HL-60 (cell line): Measurements from ENCODE around the gene EPS15.

Source experiments
- DNase-seq, 2 experiments: peaks; one replicate each; pipeline ENCODE4 v3.0.0-alpha.2; 2010 to 2020; ENCODE audit warnings: low read depth in 1 of 2, low spot score in 1 of 2
- H3K27ac ChIP-seq: fragments of 250-450 bp; sonication (Bioruptor Pico); replicated peaks from 2 replicates; pipeline ENCODE4 v1.5.1; 2020; ENCODE audit warnings: mild to moderate bottlenecking, moderate library complexity
- H3K27me3 ChIP-seq: fragments of 250-450 bp; sonication (Bioruptor Pico); 2 replicates; pipeline ENCODE4 v1.5.1; 2021; ENCODE audit warnings: mild to moderate bottlenecking, moderate library complexity; ENCODE audit not compliant: insufficient read depth, poor library complexity, severe bottlenecking
- H3K4me3 ChIP-seq: replicated peaks from 2 replicates; pipeline ENCODE4 v1.5.1; 2011; ENCODE audit warnings: mild to moderate bottlenecking, control low read depth, low read length; ENCODE audit not compliant: insufficient read depth
- GABPA ChIP-seq: IDR thresholded peaks from 2 replicates; pipeline ENCODE4 v1.6.1; 2012; ENCODE audit warnings: low read depth
- POLR2AphosphoS5 ChIP-seq: IDR thresholded peaks from 2 replicates; pipeline ENCODE4 v1.6.1; 2012; ENCODE audit warnings: low read depth
- SPI1 ChIP-seq: IDR thresholded peaks from 2 replicates; pipeline ENCODE4 v1.6.1; 2012; ENCODE audit warnings: low read depth, mild to moderate bottlenecking, borderline replicate concordance
- long read RNA-seq: library from polyadenylated mRNA; unstranded; transcript quantifications from one replicate; pipeline ENCODE4 v2.0.0, GENCODE V29; 2020
- TF ChIP-seq, protein P1 (sequence below): IDR thresholded peaks from one replicate; pipeline ENCODE4 v1.5.1; 2011; ENCODE audit warnings: low read length, control low read depth, inconsistent platforms; ENCODE audit not compliant: insufficient read depth
- TF ChIP-seq, protein P2 (sequence below): IDR thresholded peaks from 2 replicates; pipeline ENCODE4 v1.6.1; 2012; ENCODE audit warnings: low read depth; ENCODE audit not compliant: insufficient replicate concordance

EPS15 gene
- long read RNA-seq, full-length matches to known transcripts: 113 of 194 reads
- long read RNA-seq, partial matches to known transcripts: 22 of 194 reads
- long read RNA-seq, other reads (novel, unspliced or antisense): 59 of 194 reads

DNA sequence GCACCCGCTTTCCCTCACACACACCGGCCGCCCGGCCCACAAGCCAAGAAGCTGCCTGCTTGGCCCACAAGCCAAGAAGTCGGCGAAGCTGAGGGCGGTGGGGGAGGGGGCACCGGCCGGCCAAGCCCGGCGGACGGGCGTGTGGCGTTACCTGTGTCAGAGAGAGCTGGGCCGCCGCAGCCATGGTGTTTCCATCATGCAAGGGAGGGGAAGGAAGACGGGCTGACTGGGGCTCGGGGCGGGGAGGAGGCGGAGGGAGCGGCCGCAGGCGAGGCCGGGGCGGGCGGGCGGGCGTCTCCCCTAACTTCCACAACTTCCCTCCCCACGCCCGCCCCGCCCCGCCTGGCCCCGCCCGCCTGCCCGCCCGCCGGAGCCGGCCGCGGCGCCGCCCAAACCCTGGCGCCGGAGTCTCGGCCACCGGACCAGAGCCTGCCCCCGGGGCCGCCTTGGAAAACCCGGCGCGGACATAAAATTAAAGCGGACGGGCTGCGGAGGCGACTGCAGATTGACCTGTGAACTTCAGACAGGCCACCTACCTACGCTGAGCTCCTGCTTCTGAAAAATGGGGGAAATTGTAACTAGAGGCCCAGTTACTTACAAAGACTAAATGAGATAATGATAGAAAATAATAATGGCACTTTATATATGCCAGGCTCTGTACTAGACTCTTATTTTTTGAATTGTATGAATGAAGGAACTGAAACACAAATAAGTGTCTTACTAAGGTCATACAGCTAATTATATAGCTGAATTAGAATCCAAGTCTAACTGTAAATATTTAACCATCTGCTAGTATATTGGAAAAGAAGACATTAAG lies at the start of gene EPS15:
Gene EPS15, minus strand, starts transcription at position 219 of the 817 bp plus-strand sequence. Its CDS starts 35 bp downstream, at position 184.
- TF ChIP-seq GABPA: peak; percentile 37; the same call in 1 of the 2 replicates
- no peak for TF ChIP-seq SPI1
- TF ChIP-seq POLR2AphosphoS5: peak; percentile 58; the same call in 1 of the 2 replicates
- H3K27me3 ChIP-seq: no peaks in the 10 kb centered on the region
- peak; percentile 60 to 88 for DNase-seq
- peak within 1 kb of the TSS; percentile 83 for H3K27ac ChIP-seq
- H3K4me3 ChIP-seq: peak within 1 kb of the TSS; percentile 70

DNA sequence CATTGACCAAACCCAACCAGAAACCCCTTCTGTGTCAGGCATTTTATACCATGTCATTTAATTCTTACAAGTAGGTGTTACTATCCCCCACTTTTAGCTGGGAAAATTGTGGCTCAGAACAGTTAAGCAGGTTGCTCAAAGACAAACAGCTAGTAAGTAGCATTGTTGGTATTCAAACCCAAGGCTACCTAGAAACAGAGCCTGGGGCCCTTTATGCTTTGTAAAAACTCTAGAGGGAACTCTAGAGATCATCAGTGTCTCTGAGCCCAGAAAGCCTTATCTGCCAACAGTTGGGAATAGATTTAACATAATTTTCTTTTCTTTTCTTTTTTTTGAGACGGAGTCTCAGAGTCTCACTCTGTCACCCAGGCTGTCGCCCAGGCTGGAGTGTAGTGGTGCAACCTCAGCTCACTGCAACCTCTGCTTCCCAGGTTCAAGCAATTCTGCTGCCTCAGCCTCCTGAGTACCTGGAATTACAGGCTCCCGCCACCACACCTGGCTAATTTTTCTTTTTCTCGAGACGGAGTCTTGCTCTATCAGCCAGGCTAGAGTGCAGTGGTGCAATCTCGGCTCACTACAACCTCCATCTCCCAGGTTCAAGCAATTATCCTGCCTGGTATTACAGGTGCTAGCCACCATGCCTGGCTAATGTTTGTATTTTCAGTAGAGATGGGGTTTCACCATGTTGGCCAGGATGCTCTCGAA lies 49.3 kb upstream of the EPS15 start:
- TF ChIP-seq SPI1: no peak
- TF ChIP-seq, protein P1, sequence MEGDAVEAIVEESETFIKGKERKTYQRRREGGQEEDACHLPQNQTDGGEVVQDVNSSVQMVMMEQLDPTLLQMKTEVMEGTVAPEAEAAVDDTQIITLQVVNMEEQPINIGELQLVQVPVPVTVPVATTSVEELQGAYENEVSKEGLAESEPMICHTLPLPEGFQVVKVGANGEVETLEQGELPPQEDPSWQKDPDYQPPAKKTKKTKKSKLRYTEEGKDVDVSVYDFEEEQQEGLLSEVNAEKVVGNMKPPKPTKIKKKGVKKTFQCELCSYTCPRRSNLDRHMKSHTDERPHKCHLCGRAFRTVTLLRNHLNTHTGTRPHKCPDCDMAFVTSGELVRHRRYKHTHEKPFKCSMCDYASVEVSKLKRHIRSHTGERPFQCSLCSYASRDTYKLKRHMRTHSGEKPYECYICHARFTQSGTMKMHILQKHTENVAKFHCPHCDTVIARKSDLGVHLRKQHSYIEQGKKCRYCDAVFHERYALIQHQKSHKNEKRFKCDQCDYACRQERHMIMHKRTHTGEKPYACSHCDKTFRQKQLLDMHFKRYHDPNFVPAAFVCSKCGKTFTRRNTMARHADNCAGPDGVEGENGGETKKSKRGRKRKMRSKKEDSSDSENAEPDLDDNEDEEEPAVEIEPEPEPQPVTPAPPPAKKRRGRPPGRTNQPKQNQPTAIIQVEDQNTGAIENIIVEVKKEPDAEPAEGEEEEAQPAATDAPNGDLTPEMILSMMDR: no peak
- TF ChIP-seq GABPA: no peak
- TF ChIP-seq, protein P2, sequence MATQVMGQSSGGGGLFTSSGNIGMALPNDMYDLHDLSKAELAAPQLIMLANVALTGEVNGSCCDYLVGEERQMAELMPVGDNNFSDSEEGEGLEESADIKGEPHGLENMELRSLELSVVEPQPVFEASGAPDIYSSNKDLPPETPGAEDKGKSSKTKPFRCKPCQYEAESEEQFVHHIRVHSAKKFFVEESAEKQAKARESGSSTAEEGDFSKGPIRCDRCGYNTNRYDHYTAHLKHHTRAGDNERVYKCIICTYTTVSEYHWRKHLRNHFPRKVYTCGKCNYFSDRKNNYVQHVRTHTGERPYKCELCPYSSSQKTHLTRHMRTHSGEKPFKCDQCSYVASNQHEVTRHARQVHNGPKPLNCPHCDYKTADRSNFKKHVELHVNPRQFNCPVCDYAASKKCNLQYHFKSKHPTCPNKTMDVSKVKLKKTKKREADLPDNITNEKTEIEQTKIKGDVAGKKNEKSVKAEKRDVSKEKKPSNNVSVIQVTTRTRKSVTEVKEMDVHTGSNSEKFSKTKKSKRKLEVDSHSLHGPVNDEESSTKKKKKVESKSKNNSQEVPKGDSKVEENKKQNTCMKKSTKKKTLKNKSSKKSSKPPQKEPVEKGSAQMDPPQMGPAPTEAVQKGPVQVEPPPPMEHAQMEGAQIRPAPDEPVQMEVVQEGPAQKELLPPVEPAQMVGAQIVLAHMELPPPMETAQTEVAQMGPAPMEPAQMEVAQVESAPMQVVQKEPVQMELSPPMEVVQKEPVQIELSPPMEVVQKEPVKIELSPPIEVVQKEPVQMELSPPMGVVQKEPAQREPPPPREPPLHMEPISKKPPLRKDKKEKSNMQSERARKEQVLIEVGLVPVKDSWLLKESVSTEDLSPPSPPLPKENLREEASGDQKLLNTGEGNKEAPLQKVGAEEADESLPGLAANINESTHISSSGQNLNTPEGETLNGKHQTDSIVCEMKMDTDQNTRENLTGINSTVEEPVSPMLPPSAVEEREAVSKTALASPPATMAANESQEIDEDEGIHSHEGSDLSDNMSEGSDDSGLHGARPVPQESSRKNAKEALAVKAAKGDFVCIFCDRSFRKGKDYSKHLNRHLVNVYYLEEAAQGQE: no peak
- no peak for TF ChIP-seq POLR2AphosphoS5
- no peak for DNase-seq
- no peak overlapping the region for H3K27ac ChIP-seq
- no peaks in the 10 kb centered on the region for H3K27me3 ChIP-seq
- H3K4me3 ChIP-seq: no peak overlapping the region

DNA sequence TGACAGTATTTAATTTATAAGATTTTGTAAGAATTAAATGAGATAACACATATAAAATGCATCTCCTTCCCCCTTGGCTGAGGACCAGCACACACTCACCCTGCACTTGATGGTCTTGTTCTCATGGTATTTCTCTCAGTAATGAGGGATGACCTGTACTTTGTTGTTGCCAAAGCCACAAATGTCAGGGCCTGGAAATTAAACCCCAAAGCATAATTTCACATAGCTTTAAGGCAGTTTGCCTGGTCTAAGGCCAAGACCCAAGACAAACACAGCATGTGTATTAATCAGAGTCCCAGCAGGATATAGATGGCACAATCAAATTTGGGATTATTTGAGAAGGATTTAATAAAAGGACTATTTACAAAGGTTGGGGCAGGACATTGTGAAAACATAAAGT lies 48.6 kb upstream of the EPS15 start:
- no peak for DNase-seq
- TF ChIP-seq GABPA: no peak
- TF ChIP-seq, protein P1: no peak
- TF ChIP-seq, protein P2: no peak
- no peak for TF ChIP-seq SPI1
- no peak for TF ChIP-seq POLR2AphosphoS5
- H3K27ac ChIP-seq: no peak overlapping the region

DNA sequence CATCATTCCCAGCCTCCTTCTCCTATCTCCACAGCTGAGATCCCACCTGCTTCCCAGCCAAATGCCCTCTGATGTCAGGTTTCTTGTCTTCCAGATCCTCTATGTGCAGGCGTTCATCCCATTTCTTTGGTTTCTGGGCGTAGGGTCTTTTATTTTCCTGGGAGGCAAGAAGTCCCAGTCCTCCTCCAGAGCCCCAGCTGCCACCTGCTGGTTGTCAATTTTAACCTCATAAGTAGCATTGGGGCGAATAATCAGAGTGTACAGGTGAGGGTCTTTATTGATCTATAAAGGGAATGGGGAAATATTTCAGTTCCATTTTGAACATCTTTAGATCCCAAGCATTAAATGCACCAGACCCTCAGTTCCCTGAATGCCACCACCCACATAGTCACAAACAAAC lies 47.2 kb upstream of the EPS15 start:
- Histone ChIP-seq H3K4me3 (no peak overlapping the region), H3K27ac (no peak overlapping the region), H3K27me3 (no peaks in the 10 kb centered on the region)
- no peak for TF ChIP-seq SPI1
- TF ChIP-seq, protein P1: no peak
- TF ChIP-seq, protein P2: no peak
- no peak for TF ChIP-seq POLR2AphosphoS5
- TF ChIP-seq GABPA: no peak
- DNase-seq: no peak

More for the DNA sequence above, 48.6 kb upstream of the EPS15 start:
- H3K27me3 ChIP-seq: no peaks in the 10 kb centered on the region
- H3K4me3 ChIP-seq: no peak overlapping the region
